ENCODE data around the gene TP53TG5.
A peak's percentile ranks its signal among the peaks of the same experiment; 100 is the strongest.
"Not testable (repeated sequence)": the region's sequence is repeated elsewhere in the genome, so short reads cannot be mapped to it uniquely, and the experiment has no call there.

Gene TP53TG5

DNA sequence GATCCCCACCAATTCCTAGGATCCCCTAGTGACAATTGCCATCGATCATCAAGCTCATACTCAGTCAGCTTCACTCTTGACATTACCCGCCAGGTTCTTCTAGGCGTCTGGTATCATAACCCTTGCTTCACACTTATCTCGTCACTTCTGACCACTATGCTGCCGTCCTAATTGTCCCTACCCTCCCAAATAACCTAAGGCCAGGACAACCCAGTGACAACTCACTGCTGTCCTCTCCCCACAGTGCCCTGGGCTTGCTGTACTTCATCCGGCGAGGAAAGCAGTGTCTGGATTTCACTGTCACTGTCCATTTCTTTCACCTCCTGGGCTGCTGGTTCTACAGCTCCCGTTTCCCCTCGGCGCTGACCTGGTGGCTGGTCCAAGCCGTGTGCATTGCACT is 11.5 kb downstream of the TP53TG5 start:
- DNase-seq (ENCODE audit: low spot score), result no peak

DNA sequence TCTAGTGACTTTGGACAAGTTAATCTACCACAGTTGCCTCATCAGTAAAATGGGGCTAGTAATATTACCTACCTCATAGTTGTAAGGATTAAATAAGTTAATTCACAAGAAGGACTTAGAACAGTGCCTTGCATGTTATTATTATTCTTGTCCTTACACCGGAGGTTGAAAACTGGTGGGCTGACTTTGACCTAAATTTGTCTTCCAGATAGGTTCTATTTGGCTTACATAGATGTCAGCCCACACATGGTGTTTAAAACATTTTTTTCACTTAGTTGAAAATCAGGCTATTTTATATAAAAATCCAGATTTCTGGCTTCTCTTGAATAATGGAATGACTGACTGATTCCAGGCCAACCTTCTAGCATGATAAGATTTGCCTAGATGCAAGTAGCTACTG is 11.9 kb downstream of the TP53TG5 start:
- DNase-seq (ENCODE audit: low spot score), result no peak

DNA sequence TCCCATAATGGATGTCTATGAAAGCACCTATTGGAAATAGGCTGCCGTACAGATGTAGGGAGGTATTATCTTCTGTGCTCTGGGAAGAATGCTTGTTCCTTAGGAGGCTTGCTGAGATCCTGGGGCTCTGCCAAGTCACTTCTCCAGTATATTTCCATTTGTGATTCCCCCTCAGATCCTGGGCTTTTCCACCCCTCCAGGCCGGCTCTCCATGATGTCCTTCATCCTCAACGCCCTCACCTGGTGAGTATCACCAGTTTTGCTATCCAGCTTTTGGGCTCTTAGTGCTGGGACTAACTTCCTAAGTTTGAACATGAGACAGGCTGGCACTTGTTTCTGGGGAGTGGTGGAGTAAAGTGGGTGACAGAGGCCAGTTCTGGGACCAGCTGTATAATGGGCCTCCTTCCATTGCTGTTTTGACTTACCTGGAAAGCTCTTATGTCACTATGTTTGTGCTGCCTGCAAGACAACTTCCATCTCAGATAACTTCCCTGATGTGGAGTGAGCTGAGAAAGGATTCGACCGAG is 12.6 kb downstream of the TP53TG5 start:
- no peak for DNase-seq (ENCODE audit: low spot score)

DNA sequence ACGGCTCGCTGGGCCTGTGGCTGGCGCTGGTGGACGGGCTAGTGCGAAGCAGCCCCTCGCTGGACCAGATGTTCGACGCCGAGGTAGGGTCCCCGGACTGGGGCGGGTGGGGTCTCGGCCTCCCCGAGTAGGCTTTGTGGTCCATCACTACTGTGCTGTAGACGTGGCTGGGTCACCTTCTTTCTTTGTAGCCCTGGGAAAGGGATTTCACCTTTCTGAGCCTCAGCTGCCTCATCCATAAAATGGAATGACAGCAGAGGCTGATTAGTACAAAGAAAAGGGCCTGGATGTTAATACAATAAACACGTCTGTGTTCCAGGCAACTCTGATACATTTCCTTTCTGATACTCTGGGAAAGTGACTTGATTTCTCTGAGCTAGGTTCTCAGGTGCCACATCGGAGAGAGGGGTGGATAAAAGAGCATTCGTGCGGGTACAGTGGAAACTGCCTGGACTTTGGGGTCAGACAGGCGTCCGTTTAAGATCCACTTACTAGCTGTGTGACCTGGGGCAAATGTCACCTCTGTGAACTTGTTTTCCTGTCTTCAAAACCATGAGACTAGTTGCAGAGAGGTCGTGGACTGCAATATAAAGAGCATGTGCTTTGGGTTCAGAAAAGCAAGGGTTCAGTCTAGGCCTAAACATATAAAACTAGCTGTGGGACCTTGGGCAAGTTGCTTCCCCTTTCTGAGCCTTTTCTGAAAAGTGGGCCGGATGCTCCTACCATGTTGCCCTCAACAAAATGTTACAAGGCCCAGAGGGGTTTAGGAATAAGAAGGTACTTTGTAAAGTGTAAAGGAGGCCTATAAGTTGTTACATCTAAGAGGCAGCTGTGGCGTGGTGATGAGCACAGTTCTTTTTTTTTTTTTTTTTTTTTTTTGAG is 14.3 kb downstream of the TP53TG5 start:
- no peak for DNase-seq (ENCODE audit: low spot score)

DNA sequence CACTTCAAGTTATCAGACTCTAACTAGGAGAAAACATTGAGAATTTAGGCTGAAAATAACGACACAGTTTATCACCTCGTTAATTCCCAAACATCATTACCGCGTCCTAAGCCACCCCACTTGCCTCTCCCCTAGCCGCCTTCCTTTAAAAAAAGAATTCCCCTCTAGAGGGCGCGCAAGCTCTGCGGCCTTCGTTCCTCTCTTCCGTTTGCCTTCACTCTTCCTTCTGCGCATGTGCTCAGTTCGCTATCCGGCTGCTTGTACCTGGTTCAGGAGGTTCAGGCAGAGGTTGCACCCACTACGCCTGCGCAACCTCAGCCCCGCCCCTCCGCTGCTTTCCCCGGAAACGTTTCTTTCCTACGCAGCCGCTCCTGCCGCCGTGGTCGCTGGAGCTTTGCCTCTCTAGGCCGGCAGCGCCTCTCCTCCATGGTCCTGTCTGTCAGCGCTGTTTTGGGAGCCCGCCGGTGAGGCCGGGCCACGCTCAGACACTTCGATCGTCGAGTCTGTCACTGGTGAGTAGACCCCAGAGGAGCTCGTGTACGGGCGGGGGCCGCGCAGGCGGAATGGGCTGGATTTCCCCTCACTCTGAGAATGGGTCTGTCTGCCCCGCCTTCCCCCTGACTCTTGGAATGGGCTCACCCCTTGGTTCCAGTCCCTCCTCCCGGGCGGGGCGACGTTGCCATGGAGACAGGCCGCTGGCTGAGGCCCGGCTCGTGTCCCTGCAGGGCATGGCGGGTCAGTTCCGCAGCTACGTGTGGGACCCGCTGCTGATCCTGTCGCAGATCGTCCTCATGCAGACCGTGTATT is 15.1 kb downstream of the TP53TG5 start, which contains the start of gene SYS1:
TSS of gene SYS1 (plus strand) at position 353 of the 807 bp plus-strand sequence. CDS start at position 729, 376 bp downstream.
- peak; percentile 98 for DNase-seq (ENCODE audit: low spot score)

DNA sequence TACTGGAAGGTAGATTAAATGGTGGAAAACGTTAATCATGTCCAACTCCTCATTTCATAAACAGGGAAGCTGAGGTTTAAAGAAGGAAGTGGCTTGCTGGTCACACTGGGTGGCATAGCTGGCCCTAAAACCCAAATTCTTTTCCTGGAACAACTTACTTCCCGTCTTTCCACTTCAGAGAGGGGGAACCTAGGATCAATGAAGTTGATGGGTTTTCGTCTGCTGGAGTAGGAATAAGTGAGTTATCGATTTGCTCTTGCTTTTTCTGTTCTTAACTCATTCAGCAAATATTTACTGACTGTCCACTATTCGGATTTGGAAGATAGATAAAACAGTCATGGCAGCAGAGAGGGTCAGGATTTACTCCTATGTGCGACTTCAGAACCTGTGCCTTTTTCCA is 16.3 kb downstream of the TP53TG5 start:
- no peak for DNase-seq (ENCODE audit: low spot score)

DNA sequence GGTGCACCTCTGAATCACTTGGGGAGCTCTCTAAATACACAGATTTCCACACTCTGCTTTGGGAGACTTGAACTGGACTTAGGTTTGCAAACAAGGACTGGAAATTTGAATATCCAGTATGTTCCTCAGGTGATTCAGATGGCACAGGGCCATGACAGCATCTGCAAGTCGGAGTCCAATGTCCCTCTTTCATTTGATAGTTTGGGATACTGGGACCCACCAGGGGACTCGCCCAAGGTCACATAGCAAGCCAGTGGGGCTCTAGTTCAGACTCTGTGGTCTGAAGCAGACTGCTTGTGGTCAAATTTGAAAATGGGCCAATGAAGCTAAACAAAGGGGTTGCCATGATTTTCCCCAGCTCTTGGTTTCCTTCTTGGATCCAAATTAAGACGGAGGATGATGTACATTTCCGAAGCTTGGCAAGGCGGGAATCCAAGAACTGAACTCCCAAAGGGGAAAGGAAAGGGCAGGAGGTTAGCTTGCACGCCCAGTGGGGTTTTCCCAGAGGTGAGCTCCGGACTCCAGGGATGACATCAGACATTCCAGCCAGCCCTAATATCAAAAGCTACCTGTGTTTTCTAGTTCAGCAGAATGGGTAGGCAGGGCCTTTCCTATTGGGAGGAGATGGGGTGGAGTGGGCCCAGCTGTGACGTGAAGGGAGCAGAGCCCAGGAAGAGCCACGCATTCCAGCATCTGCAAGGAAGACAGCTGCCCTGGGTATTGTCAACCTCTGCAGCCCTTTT is 18.5 kb downstream of the TP53TG5 start:
- no peak for DNase-seq (ENCODE audit: low spot score)

DNA sequence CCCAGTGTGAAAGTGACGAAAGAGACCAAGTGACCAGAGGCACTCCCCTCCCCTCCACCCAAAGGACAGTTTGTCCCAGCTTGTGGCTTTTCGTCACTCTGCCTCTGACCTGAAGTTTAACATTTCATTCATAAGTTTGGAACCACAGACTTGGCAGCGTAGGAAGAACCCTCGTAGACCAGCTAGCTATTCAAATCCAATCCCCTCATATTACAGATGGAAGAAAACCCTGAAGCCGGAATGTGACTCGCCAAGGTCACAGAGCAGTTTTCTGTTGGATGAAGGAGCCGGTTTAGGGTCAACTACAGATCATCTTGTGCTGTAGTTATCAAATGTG is 19.1 kb downstream of the TP53TG5 start:
- no peak for DNase-seq (ENCODE audit: low spot score)

DNA sequence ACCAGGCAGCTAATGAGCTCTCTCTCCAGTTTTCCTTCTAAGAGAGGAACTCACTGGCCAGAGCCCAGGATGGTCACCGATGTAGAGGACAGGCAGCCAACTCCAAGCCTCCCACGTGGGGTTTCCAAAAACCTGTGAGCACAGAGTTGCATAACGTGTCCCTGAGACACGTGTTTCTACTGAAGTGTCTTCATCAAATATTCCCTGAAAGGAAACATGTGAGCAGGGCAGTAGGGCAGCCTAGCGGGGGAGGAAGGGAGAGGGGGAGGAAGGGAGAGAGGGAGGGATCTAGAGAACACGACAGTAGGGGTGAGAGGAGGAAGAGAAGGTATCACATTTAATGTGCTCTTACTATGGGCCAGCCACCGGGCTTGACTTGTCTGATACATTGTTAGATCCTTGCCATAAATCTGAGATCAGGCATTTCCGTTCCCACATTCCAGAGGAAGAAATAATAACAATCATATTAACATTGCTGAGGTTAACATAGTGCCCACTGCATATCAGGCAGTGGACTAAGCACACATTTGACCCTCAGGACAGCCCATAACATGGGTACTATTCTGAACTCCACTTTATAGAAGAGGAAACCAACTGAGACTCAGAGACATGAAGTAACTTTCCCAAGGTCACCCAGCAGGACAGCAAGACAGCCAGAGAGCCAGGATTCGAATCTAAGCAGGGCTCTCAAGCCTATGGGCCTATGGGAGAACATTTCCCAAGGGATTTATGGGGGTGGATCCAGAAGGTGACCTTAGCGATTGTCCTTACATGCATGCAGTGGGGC is 19.6 kb downstream of the TP53TG5 start:
- no peak for DNase-seq (ENCODE audit: low spot score)

DNA sequence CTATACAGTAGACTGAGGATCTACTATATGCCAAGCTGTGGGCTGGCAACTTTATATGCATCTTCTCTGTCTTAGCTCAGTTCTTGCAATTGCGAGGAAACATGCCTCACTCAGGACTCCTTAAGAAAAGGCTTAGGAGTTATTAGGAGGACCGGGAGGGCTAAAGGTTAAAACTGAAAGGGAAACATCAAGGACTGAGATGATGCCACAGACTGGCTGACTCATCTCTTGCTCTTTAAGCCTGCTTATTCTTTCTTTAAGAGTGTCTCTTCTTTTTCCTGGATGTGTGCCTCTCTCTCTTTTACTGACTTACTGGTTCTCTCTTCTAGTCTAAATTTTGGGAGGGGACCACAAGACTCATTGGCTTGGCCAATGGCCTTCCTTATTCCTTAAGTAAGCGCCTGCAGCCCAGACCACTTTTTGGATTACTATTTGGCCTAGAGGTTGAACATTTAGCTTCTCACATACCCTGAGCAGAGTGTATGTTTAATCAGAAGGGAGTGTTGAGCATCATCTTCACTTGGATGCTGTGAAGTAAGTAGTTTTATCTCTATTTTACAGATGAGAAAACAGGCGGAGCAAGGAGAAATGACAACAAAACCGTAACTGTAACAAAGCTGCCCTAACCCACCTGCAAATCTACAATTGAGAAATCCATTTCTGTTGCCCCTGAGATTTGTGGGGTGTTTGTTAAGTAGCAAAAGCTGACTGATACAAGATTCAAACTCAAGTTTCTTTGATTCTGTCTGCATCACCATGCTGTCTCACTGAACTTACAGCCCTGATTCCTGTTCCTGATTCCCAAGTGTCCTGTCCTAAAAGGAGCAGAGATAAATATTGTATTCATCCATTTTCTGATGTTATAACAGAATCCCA is 22.7 kb downstream of the TP53TG5 start:
- no peak for DNase-seq (ENCODE audit: low spot score)

DNA sequence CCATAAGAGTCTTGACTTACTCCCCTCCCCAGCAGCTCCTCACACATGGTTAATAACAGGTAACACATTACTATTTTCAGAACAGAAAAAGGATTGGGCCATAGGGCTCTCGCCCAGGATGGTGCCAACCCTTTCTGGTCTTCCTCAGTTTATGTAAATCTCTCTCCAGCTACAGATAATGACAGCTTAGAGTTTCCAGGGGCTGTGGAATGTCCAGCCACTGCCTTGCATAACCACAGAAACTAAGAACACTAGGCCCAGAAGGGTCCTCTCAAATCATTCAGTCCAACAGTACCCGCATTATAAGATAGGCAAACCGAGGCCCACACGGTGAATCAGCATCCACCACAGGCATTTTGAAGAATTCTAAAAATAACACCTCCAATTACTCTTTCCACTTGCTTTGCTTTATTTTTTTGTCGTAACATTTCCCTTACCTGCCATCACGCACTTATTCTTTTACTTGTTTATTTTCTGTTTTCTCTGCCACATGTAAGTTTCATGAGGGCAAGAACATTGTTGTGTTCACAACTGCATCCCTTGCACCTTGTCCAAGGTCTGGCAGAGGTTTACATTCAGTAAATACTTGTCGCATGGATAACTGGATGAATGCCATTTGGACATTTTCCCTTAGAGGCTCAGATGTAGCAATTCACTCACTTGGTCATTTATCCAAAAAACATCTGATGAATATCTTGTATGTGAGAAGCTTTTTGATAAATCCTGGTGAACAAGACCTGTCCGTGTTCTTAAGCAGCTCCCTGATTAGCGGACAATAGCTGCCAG is 23.5 kb downstream of the TP53TG5 start:
- DNase-seq (ENCODE audit: low spot score), result no peak

DNA sequence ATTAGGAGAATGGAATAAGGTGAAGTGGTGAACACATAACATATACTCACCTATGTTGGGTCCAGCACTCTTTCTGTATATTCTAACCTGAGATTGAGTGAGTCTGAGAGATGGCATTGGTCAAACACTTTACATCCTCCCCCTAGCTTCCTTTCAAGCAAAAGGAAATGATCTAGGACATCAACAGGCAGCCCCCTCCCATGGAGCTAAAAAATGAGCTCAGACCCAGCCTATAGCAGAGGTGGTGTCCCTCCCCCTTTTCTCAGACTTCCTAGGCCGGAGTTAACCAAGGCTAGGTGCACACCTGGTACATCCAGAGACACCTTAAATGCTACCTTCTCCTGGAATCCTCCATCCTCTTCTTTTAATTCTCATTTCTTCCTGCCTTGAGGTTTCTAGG is 24.4 kb downstream of the TP53TG5 start:
- DNase-seq (ENCODE audit: low spot score), result no peak

DNA sequence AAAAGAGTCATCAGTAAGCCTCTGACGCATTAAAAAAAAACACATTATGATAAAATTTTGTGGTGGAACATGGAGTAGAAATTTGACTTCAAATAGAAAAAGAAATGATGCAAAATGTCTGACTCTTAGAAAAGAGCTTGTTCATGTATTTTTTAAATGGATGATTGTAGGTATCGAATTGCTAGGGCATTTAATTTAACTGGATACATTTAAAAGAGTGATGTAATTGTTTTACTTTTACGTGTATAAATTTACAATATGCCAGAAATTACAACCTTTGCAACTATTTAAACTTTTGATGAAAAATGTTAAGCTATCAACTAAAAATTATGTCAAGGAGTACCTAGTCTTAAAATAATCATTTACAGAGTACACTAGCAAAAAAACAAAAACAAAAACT is 25.4 kb downstream of the TP53TG5 start:
- DNase-seq (ENCODE audit: low spot score), result no peak

DNA sequence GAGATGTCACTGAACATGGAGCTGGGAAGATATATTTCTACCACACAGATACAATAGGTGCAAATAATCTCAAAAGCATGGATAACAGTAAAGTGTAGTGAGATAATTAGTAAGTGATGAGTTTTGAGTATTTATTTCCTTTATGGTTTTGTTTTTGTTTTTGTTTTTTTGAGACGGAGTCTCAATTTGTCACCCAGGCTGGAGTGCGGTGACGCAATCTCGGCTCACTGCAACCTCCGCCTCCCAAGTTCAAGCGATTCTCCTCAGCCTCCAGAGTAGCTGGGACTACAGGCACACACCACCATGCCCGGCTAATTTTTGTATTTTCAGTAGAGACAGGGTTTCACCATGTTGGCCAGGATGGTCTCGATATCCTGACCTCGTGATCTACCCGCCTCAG is 27.3 kb downstream of the TP53TG5 start:
- DNase-seq (ENCODE audit: low spot score), result not testable (repeated sequence)

DNA sequence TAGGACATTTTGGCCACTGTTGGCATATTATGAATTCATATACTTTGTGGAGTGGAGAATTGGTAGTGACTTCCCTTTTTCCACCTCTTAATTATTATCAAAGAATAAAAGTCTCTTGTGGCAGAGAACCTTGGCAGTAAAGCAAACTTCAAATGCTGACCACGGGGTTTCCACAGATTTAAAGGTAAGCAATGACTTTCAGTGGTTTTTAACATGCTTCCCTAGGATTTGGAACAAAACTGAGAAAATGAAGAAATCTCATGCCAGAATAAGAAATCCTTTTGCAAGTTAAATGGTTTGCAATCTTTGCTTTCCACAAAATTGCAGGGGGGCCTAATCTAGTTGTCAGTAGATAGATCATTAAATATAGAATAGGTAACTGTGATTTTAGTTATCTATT is 27.9 kb downstream of the TP53TG5 start:
- DNase-seq (ENCODE audit: low spot score), result no peak

DNA sequence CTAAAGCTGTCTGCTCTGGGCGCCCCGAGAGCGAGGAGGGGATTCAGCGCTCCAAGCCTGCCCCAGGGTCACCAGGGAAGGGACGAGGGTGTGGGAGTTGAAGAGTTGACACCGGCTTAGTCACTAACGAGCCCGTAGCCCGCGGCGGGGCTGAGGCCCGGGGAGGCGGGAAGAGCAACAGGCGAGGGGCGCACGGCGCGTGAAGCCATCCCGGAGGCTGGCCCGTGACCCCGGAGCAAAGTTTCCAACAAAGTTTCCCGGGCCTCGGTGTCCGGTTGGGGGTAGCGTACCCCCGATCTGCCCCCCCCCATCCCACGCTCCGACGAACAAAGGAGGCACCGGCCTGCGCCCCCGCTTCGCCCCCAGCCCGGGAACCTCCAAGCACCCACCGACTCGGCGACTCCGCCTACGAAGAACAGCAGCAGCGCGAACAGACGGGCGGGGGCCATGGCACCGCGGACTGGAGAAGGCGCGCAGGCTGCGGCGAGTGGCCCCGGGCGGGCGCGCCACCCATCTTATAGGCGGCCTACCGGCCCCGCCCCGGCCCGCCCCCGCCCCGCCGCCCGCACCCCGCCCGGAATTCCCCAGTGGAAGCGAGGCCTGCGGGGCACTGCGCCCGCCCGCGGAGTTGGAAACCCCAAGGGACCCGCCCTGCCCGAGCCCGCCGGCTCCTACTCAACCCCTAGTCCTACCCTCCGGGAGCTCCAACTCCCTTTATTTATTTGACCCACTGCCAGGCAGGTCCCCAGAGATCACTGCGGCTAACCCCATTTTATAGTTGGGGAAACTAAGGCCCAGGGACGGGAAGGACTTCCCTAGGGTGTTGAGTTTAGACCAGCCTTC is 30.0 kb downstream of the TP53TG5 start, which contains the start of gene SDC4:
TSS of gene SDC4 (minus strand) at position 489 of the 843 bp plus-strand sequence. CDS start at position 449, 40 bp downstream.
- peak; percentile 35 for DNase-seq (ENCODE audit: low spot score)

DNA sequence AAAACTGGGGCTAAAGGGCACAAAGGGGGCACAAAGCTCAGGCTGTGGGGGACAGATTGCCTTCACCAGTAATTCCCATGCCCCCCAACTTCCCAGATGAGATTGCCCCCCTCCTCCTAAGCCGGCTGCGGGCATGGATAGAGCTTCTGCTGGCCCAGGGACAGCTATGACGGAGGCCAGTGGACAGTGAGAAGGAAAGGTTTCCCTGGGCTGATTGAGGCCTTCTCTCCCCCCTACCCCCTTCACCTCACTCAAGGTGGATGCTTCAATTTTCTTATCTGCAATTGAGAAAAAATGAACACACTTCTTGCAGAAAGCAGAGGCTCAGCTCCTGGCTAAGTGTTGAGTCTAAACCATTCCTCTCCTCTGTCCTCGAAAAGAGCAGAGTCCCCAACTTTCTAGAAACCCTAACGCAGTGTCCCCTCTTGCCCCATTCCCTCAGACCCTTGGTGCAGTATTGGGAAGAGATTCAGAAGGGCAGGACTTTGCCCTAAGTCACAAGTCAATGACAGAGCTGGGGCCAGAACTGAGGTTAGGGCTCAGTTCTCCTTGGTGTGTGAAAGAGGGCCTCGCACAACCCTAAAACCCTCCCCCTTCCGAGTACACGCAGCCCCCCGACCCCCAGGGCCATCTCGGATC is 30.7 kb downstream of the TP53TG5 start:
- DNase-seq (ENCODE audit: low spot score), result no peak

DNA sequence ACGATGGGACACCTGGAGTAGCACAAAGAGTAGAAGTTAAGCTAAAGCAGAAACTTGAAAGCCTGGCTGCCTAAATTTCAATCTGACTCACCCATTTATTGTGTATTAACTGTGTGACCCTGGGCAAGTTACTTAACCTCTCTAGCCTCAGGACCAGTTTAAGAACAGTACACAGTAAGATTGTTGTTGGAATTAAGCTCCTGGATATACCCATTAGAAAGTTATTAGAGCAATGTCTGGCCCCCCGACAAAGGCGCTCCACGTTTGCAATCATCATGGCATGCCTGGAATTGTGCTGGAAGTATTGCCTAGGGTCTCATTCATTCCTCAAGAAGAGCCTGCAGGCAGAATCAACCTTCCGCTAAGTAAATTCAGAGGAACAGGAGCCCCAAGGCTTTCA is 31.3 kb downstream of the TP53TG5 start:
- no peak for DNase-seq (ENCODE audit: low spot score)

All from germinal center (tissue), 1 donor.